Measurements from ENCODE around the gene SPINDOC.
A peak's percentile ranks its signal among the peaks of the same experiment; 100 is the strongest.

SPINDOC gene

GRCh38 chr11:63834535-63835157 lies 21.4 kb downstream of the SPINDOC start:
- FAIRE-seq: no peak
- DNase-seq (ENCODE audit: insufficient read length, low spot score): no peak
- TF ChIP-seq POLR2A (IDR thresholded peaks at IDR 0.05; ENCODE audit: low read depth, low read length): no peak

GRCh38 chr11:63835158-63835545 lies 21.9 kb downstream of the SPINDOC start:
- no peak for DNase-seq (ENCODE audit: insufficient read length, low spot score)
- TF ChIP-seq POLR2A (IDR thresholded peaks at IDR 0.05; ENCODE audit: low read depth, low read length): no peak
- FAIRE-seq: no peak

DNA sequence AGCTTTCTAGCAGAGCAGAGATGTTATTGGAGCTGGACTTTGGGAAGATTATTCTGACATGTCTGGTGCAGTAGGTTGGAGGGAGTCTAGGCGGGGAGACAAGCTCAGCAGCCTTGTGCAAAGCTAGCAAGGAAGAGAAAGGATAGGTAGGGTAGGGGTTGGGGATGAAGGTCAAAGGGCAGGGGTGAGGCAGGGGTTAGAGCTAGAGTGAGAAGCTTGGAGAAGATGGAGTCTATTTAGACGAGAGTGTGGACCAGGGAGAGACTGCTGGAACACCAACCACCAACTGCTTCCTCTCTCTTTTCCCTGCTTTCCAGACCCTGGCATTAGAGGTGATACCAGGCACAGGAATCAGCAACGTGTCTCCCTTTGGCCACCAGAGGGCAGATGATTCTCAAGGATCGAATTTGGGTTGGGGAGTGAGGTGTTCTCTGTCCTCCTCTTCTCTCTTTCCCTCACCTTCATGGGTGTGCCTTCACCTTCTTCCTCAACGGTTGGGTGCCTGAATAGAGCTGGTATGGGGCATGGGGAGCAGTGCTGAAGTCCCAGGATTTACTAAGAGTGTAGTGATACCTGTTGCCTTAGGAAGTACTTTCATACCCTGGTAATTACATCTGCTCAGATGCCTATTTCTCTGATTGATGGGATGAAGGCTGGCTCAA lies 23.9 kb downstream of the SPINDOC start:
- TF ChIP-seq POLR2A (IDR thresholded peaks at IDR 0.05; ENCODE audit: low read depth, low read length): no peak
- peak; percentile 83 for DNase-seq (ENCODE audit: insufficient read length, low spot score)
- peak; percentile 20 for FAIRE-seq

GRCh38 chr11:63837739-63838138 lies 24.5 kb downstream of the SPINDOC start:
- TF ChIP-seq POLR2A (IDR thresholded peaks at IDR 0.05; ENCODE audit: low read depth, low read length): no peak
- FAIRE-seq (no peak), DNase-seq (ENCODE audit: insufficient read length, low spot score) (no peak)

- no peak for DNase-seq (ENCODE audit: insufficient read length, low spot score)
- TF ChIP-seq POLR2A (IDR thresholded peaks at IDR 0.05; ENCODE audit: low read depth, low read length): no peak
- FAIRE-seq: no peak
Observed at GRCh38 chr11:63838150-63838677, 25.0 kb downstream of the SPINDOC start.

DNA sequence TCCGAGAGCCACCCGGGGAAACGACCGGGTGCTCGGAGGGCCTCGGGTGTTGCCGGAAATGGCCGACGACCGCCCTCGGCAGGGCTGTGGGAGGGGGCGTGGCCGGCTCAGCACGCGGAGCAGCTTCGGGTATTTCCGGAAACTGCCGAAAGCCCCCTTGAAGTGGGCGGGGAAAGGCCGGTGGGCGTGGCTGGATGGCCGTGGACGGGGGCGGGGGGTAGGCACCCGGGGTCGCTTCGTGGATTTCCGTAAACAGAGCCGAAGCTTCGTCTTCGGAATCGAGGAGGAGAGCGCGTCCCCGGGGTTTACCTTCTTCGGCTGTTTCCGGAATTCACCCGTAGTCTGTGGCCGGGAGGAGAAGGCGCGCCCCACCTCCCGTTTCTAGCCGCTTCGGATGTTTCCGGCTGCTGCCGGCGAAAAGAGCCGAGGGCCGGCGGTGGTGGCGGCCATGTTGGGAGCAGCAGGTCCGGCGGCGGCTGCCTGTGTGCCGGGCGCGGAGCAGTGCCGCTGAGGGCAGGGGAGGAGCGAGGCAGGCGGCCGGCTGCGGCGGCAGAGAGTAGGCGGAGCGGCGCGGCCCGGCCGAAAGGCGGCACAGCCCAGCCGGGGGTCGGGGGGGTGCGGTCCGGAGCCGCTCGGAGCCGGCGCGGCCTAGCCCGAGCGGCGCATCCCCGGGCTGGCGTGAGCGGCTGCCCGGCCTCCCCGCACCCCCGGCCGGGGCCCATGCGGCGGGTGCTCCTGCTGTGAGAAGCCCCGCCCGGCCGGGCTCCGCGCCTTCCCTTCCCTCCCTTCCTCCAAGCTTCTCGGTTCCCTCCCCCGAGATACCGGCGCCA lies 25.6 kb downstream of the SPINDOC start, which contains the start of gene MARK2:
Gene MARK2, plus strand, starts transcription at position 433 of the 830 bp plus-strand sequence. Its CDS starts 397 bp downstream, at position 830.
- DNase-seq (ENCODE audit: insufficient read length, low spot score) (peak; percentile 78), FAIRE-seq (no peak)
- TF ChIP-seq POLR2A (IDR thresholded peaks at IDR 0.05; ENCODE audit: low read depth, low read length): peak; percentile 90

DNA sequence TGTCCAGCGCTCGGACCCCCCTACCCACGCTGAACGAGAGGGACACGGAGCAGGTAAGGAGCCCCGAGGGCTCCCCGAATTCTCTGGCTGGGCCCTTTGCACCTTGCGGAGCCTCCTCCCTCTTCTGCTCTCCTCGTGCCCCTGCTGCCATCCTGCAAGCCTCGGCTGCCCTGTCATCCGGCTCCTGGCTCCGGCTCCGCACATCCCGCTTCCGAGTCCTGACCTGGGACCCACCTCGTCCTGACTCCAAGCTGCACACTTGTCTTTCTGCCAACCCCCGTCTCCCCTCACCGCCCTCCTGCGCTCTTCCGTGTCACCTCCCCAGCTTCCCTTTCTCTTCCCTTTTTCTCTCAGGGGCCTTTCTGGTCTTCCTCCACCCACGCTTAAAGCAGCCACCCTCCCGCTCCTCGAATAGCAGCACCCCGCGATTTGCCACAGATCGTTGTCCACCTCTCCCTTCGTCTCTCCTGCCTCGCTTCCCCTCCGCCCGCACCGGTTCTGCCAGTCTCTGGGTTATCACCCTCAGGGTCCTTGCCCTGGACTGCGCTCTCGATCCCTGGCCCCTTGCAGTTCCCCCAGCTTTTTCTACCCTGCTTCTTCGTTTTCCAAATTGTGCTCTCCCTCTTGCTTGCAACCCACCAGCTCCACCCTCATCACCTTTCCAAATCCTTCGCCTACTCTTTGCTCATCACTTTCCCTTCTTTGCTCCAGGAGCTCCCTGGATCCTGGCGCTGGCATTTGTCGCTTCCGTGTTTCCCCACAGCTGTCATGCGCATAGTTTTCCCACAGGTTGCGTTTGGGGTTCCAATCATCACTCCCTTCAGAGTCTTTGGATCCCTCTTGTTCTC lies 26.5 kb downstream of the SPINDOC start:
- no peak for FAIRE-seq
- DNase-seq (ENCODE audit: insufficient read length, low spot score): no peak
- TF ChIP-seq POLR2A (IDR thresholded peaks at IDR 0.05; ENCODE audit: low read depth, low read length): no peak

DNA sequence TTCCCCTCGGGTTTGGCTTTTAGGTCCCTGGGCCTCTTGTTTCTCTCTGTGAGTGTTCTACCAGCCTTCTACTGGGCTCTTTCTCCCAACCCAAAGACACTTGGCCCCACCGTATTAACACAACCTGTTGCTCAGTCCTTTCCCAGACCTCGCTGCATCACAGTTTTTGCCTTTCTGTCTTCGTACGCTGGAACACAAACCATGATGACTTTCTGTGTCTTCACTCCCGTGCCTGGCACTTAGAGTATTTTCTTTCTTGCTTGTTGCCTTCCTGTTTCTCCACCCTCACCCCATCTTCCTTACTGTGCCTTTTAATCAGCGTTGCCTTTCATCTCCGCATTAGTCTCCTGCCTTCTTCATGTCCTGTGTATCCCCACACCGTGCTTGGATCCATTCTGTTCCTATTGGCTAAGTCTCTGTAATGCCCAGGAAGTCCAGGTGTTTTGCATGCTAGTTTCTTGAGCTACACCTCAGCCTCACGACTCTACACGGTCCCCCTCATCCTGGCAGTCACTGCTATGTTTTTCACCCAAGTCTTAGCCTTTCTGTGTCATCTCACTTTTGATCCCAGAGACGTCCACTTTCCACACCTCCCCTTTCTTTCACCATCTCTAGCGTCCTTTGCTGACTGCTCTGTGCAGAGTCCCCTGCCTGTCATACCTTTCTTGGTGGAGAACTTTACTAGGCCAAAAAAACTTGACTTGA lies 27.3 kb downstream of the SPINDOC start:
- TF ChIP-seq POLR2A (IDR thresholded peaks at IDR 0.05; ENCODE audit: low read depth, low read length): no peak
- FAIRE-seq (no peak), DNase-seq (ENCODE audit: insufficient read length, low spot score) (no peak)

GRCh38 chr11:63841554-63841953 lies 28.3 kb downstream of the SPINDOC start:
- DNase-seq (ENCODE audit: insufficient read length, low spot score) (no peak), FAIRE-seq (no peak)
- TF ChIP-seq POLR2A (IDR thresholded peaks at IDR 0.05; ENCODE audit: low read depth, low read length): no peak

- no peak for DNase-seq (ENCODE audit: insufficient read length, low spot score)
- no peak for TF ChIP-seq POLR2A (IDR thresholded peaks at IDR 0.05; ENCODE audit: low read depth, low read length)
- no peak for FAIRE-seq
Observed at GRCh38 chr11:63843041-63843440, 29.8 kb downstream of the SPINDOC start.

GRCh38 chr11:63844836-63845235 lies 31.6 kb downstream of the SPINDOC start:
- FAIRE-seq (no peak), DNase-seq (ENCODE audit: insufficient read length, low spot score) (no peak)
- TF ChIP-seq POLR2A (IDR thresholded peaks at IDR 0.05; ENCODE audit: low read depth, low read length): no peak

DNA sequence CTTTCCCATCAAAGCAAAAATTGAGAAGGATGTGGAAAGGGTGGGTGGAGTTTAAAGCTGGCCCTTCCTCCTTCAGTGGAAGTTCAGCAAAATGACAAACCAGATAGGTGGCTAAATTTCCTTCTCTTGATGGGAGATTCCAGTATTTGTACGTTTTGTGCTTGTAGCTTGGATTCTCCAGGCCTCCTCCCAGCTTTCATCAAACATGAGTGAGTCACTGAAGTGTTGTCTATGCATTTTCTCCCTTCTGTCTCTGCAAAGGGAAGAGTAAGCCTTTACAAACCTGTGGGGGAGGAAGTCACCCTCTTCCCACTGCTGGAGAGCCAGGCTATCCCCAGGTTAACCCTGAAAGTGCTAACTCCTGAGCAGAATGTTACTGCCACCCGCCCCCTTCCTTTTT lies 32.0 kb downstream of the SPINDOC start:
- FAIRE-seq: no peak
- TF ChIP-seq POLR2A (IDR thresholded peaks at IDR 0.05; ENCODE audit: low read depth, low read length): no peak
- DNase-seq (ENCODE audit: insufficient read length, low spot score): peak; percentile 49

DNA sequence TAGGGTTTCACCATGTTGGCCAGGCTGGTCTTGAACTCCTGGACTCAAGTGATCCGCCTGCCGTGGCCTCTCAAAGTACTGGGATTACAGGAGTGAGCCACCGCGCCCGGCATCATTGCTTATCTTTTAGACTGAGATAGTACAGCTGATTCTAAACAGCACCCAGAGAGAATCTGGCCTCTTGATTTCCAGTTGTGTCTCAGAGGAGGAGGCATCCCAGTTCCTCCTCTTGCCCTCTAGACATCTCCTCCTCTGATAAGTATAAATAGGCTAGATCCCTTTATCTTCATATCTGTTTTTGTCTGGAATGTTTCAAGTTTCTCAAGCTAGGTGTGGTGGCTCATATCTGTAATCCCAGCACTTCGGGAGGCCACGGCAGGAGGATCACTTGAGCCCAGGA lies 32.7 kb downstream of the SPINDOC start:
- TF ChIP-seq POLR2A (IDR thresholded peaks at IDR 0.05; ENCODE audit: low read depth, low read length): no peak
- DNase-seq (ENCODE audit: insufficient read length, low spot score) (no peak), FAIRE-seq (no peak)
